Measurements from ENCODE around the gene SLC38A5.

- TF ChIP-seq IRF3 (IDR thresholded peaks at IDR 0.05; ENCODE audit: low read depth, low read length), result no peak
- no peak for TF ChIP-seq FOXJ3 (CRISPR knock-in tag; IDR thresholded peaks at IDR 0.05)
- TF ChIP-seq, protein P1, sequence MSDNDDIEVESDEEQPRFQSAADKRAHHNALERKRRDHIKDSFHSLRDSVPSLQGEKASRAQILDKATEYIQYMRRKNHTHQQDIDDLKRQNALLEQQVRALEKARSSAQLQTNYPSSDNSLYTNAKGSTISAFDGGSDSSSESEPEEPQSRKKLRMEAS (IDR thresholded peaks at IDR 0.05; ENCODE audit: low read depth), result no peak
- no peak for TF ChIP-seq EP300 (IDR thresholded peaks at IDR 0.05; ENCODE audit: borderline replicate concordance in 1 of 2, low read depth in 1 of 2, low read length in 1 of 2)
- no peak for TF ChIP-seq POLR2AphosphoS5 (IDR thresholded peaks at IDR 0.05; ENCODE audit: low read depth, low read length)
- no peak for TF ChIP-seq CTCF (IDR thresholded peaks at IDR 0.05)
- TF ChIP-seq, protein P2, sequence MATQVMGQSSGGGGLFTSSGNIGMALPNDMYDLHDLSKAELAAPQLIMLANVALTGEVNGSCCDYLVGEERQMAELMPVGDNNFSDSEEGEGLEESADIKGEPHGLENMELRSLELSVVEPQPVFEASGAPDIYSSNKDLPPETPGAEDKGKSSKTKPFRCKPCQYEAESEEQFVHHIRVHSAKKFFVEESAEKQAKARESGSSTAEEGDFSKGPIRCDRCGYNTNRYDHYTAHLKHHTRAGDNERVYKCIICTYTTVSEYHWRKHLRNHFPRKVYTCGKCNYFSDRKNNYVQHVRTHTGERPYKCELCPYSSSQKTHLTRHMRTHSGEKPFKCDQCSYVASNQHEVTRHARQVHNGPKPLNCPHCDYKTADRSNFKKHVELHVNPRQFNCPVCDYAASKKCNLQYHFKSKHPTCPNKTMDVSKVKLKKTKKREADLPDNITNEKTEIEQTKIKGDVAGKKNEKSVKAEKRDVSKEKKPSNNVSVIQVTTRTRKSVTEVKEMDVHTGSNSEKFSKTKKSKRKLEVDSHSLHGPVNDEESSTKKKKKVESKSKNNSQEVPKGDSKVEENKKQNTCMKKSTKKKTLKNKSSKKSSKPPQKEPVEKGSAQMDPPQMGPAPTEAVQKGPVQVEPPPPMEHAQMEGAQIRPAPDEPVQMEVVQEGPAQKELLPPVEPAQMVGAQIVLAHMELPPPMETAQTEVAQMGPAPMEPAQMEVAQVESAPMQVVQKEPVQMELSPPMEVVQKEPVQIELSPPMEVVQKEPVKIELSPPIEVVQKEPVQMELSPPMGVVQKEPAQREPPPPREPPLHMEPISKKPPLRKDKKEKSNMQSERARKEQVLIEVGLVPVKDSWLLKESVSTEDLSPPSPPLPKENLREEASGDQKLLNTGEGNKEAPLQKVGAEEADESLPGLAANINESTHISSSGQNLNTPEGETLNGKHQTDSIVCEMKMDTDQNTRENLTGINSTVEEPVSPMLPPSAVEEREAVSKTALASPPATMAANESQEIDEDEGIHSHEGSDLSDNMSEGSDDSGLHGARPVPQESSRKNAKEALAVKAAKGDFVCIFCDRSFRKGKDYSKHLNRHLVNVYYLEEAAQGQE (IDR thresholded peaks at IDR 0.05; ENCODE audit: low read depth, low read length), result no peak
These were observed 27.8 kb upstream of the SLC38A5 start for GRCh38 chrX:48497871-48498270.

All from SK-N-SH (cell line).